Activated T-helper 2 cell treated with anti-CD3 and anti-CD28 coated beads, Interferon-gamma antibody, Interleukin-2, Interleukin-4, amounts not matched to agents 10 μg/mL and 5 μg/mL and 100 μg/mL, durations not matched to agents 14 hours and 24 hours and 36 hours (primary cell): ENCODE data around the gene ZBTB21. TPM values are rescaled to one million over a fixed set of nuclear protein-coding genes. Genes with fewer than 3 reads are reported as not detected.

Experiments used
- DNase-seq: peaks from one replicate; pipeline ENCODE4 v3.0.0; 2021; ENCODE audit warnings: low spot score
- H3K27ac Mint-ChIP-seq: one replicate; pipeline ENCODE4 v1.8.0; 2021; ENCODE audit warnings: mixed read lengths
- H3K27me3 Mint-ChIP-seq: one replicate; pipeline ENCODE4 v1.8.0; 2021; ENCODE audit warnings: low read depth, mixed read lengths
- H3K36me3 Mint-ChIP-seq: one replicate; pipeline ENCODE4 v1.8.0; 2021; ENCODE audit warnings: low read depth, mixed read lengths
- H3K4me1 Mint-ChIP-seq: one replicate; pipeline ENCODE4 v1.8.0; 2021; ENCODE audit warnings: low read depth, mixed read lengths
- H3K4me3 Mint-ChIP-seq: one replicate; pipeline ENCODE4 v1.8.0; 2021; ENCODE audit warnings: low read depth, mild to moderate bottlenecking, moderate library complexity, mixed read lengths
- H3K9me3 Mint-ChIP-seq: one replicate; pipeline ENCODE4 v1.8.0; 2021; ENCODE audit warnings: mixed read lengths
- intact Hi-C: fragments of 100-400 bp; cut with micrococcal nuclease; formaldehyde crosslinking; loops from one replicate; pipeline ENCODE4 v1.15.1; 2023
- total RNA-seq: library from RNA; stranded (reverse); gene quantifications from 2 replicates; pipeline ENCODE4 v1.2.3, GENCODE V29; 2022

Gene ZBTB21
- total RNA-seq, 1 donor from 2014 or later = 24.5 TPM

- DNase-seq = peak; percentile 32
- H3K27ac Mint-ChIP-seq = peak overlapping the region; percentile 62
- intact Hi-C loops = loop anchor here (1.0 kb wide), 3 partner anchors 8 to 132 kb away; partner anchors contain the start of gene PRDM15
- H3K4me3 Mint-ChIP-seq = peak overlapping the region; percentile 79
- H3K36me3 Mint-ChIP-seq = peaks cover 26% of the 10 kb centered on the region
- H3K9me3 Mint-ChIP-seq = peaks cover 11% of the 10 kb centered on the region
- peaks cover 18% of the 10 kb centered on the region for H3K27me3 Mint-ChIP-seq
- H3K4me1 Mint-ChIP-seq = peaks cover 19% of the 10 kb centered on the region
These were observed 641 bp upstream of the ZBTB21 start for GRCh38 chr21:42010507-42011495.

GRCh38 chr21:42009018-42009830 is 936 bp downstream of the ZBTB21 start:
- peak; percentile 39 for DNase-seq
- peaks cover 2% of the 10 kb centered on the region for H3K9me3 Mint-ChIP-seq
- H3K4me3 Mint-ChIP-seq = peak overlapping the region; percentile 84
- peak overlapping the region; percentile 81 for H3K27ac Mint-ChIP-seq
- peaks cover 16% of the 10 kb centered on the region for H3K27me3 Mint-ChIP-seq
- intact Hi-C loops = loop anchor here (10.0 kb wide), 1 partner anchor 396 kb away; the partner anchor contains the start of gene UBASH3A
- peaks cover 28% of the 10 kb centered on the region for H3K4me1 Mint-ChIP-seq
- peaks cover 38% of the 10 kb centered on the region for H3K36me3 Mint-ChIP-seq

GRCh38 chr21:42007356-42007940 is 2.7 kb downstream of the ZBTB21 start:
- Mint-ChIP-seq H3K4me1 (peaks cover 42% of the 10 kb centered on the region), H3K27ac (no peak overlapping the region), H3K9me3 (no peaks in the 10 kb centered on the region), H3K27me3 (peaks cover 4% of the 10 kb centered on the region), H3K4me3 (no peak overlapping the region), H3K36me3 (peaks cover 37% of the 10 kb centered on the region)
- DNase-seq = no peak
- intact Hi-C loops = loop anchor here (10.0 kb wide), 1 partner anchor 397 kb away; the partner anchor contains the start of gene UBASH3A

- Mint-ChIP-seq H3K27ac (no peak overlapping the region), H3K36me3 (peaks cover 40% of the 10 kb centered on the region), H3K4me1 (peaks cover 47% of the 10 kb centered on the region), H3K9me3 (no peaks in the 10 kb centered on the region), H3K27me3 (no peaks in the 10 kb centered on the region), H3K4me3 (no peak overlapping the region)
- intact Hi-C loops = loop anchor here (10.0 kb wide), 1 partner anchor 398 kb away; the partner anchor contains the start of gene UBASH3A
- no peak for DNase-seq
These were observed 3.4 kb downstream of the ZBTB21 start for GRCh38 chr21:42006765-42007164.

- no peak overlapping the region for H3K4me3 Mint-ChIP-seq
- no peaks in the 10 kb centered on the region for H3K27me3 Mint-ChIP-seq
- peaks cover 61% of the 10 kb centered on the region for H3K36me3 Mint-ChIP-seq
- no peaks in the 10 kb centered on the region for H3K9me3 Mint-ChIP-seq
- intact Hi-C loops = loop anchor here (5.0 to 10.0 kb wide), 4 partner anchors 127 to 642 kb away; partner anchors contain the start of genes MX2, PRDM15 and UBASH3A
- H3K27ac Mint-ChIP-seq = no peak overlapping the region
- peaks cover 55% of the 10 kb centered on the region for H3K4me1 Mint-ChIP-seq
- DNase-seq = no peak
These were observed 5.6 kb downstream of the ZBTB21 start for GRCh38 chr21:42004406-42005199.

- H3K36me3 Mint-ChIP-seq = peaks cover 72% of the 10 kb centered on the region
These were observed 7.1 kb downstream of the ZBTB21 start for GRCh38 chr21:42003051-42003461.

GRCh38 chr21:42002421-42002958 is 7.7 kb downstream of the ZBTB21 start:
- Mint-ChIP-seq H3K4me1 (peaks cover 46% of the 10 kb centered on the region), H3K36me3 (peaks cover 70% of the 10 kb centered on the region), H3K27me3 (no peaks in the 10 kb centered on the region), H3K27ac (peak overlapping the region; percentile 88), H3K4me3 (peak overlapping the region; percentile 5), H3K9me3 (peaks cover 6% of the 10 kb centered on the region)
- intact Hi-C loops = loop anchor here (1.0 to 10.0 kb wide), 8 partner anchors 8 to 640 kb away; partner anchors contain the start of genes MX2, PRDM15, UBASH3A and ZBTB21
- DNase-seq = peak; percentile 75

More at GRCh38 chr21:42003051-42003461, 7.1 kb downstream of the ZBTB21 start:
- intact Hi-C loops = loop anchor here (2.0 to 10.0 kb wide), 6 partner anchors 76 to 641 kb away; partner anchors contain the start of genes MX2, PRDM15 and UBASH3A
- H3K4me1 Mint-ChIP-seq = peaks cover 51% of the 10 kb centered on the region
- H3K27me3 Mint-ChIP-seq = no peaks in the 10 kb centered on the region
- H3K27ac Mint-ChIP-seq = peak overlapping the region; percentile 88
- peaks cover 6% of the 10 kb centered on the region for H3K9me3 Mint-ChIP-seq
- H3K4me3 Mint-ChIP-seq = peak overlapping the region; percentile 3
- DNase-seq = no peak

- H3K4me1 Mint-ChIP-seq = peaks cover 43% of the 10 kb centered on the region
- peak overlapping the region; percentile 52 for H3K4me3 Mint-ChIP-seq
- H3K9me3 Mint-ChIP-seq = peaks cover 10% of the 10 kb centered on the region
- no peak for DNase-seq
- intact Hi-C loops = loop anchor here (1.0 to 10.0 kb wide), 8 partner anchors 9 to 639 kb away; partner anchors contain the start of genes MX2, PRDM15, UBASH3A and ZBTB21
- H3K27ac Mint-ChIP-seq = peak overlapping the region; percentile 88
- H3K36me3 Mint-ChIP-seq = peaks cover 72% of the 10 kb centered on the region
- H3K27me3 Mint-ChIP-seq = no peaks in the 10 kb centered on the region
These were observed 8.4 kb downstream of the ZBTB21 start for GRCh38 chr21:42001781-42002180.

GRCh38 chr21:42000908-42001307 is 9.3 kb downstream of the ZBTB21 start:
- Mint-ChIP-seq H3K9me3 (peaks cover 19% of the 10 kb centered on the region), H3K36me3 (peaks cover 75% of the 10 kb centered on the region), H3K27ac (peak overlapping the region; percentile 65), H3K4me1 (peaks cover 38% of the 10 kb centered on the region), H3K4me3 (no peak overlapping the region), H3K27me3 (no peaks in the 10 kb centered on the region)
- intact Hi-C loops = loop anchor here (5.0 to 10.0 kb wide), 4 partner anchors 124 to 639 kb away; partner anchors contain the start of genes MX2, PRDM15 and UBASH3A
- no peak for DNase-seq

- H3K4me1 Mint-ChIP-seq = peaks cover 20% of the 10 kb centered on the region
- H3K4me3 Mint-ChIP-seq = no peak overlapping the region
- H3K27ac Mint-ChIP-seq = no peak overlapping the region
- no peak for DNase-seq
- H3K9me3 Mint-ChIP-seq = peaks cover 30% of the 10 kb centered on the region
- intact Hi-C loops = no loop called here
- H3K36me3 Mint-ChIP-seq = peaks cover 93% of the 10 kb centered on the region
- H3K27me3 Mint-ChIP-seq = no peaks in the 10 kb centered on the region
These were observed 12.5 kb downstream of the ZBTB21 start for GRCh38 chr21:41997657-41998056.

- intact Hi-C loops = no loop called here
- Mint-ChIP-seq H3K36me3 (peaks cover 93% of the 10 kb centered on the region), H3K4me1 (peaks cover 3% of the 10 kb centered on the region), H3K9me3 (peaks cover 30% of the 10 kb centered on the region), H3K27me3 (no peaks in the 10 kb centered on the region), H3K27ac (no peak overlapping the region), H3K4me3 (no peak overlapping the region)
- no peak for DNase-seq
These were observed 14.6 kb downstream of the ZBTB21 start for GRCh38 chr21:41995577-41995976.
